Inflammatory macrophage treated with lipopolysaccharide for 4 hours (primary cell): ENCODE measurements around the gene PPP1R37.
"Not testable (repeated sequence)": the region's sequence is repeated elsewhere in the genome, so short reads cannot be mapped to it uniquely, and the experiment has no call there.

Source experiments
- DNase-seq: peaks from one replicate; pipeline ENCODE4 v3.0.0-alpha.2; 2020

The PPP1R37 gene

DNA sequence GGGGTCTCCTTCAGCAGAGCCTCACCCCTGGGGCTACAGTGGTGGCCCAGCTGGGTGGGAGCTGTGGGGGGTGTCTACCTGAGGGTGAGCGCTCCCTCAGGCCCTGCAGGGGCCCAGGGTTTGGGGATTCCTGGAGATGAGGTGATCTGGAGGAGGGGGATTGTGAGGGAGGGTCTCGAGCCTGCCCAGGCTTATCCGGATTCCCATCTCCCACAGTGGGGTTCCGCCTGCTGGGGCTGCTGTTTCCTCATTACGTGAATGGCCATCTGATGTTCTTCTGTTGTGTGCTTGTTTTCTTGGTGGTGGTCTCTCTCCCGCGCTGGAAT lies 4.4 kb downstream of the PPP1R37 start:
- DNase-seq = no peak

DNA sequence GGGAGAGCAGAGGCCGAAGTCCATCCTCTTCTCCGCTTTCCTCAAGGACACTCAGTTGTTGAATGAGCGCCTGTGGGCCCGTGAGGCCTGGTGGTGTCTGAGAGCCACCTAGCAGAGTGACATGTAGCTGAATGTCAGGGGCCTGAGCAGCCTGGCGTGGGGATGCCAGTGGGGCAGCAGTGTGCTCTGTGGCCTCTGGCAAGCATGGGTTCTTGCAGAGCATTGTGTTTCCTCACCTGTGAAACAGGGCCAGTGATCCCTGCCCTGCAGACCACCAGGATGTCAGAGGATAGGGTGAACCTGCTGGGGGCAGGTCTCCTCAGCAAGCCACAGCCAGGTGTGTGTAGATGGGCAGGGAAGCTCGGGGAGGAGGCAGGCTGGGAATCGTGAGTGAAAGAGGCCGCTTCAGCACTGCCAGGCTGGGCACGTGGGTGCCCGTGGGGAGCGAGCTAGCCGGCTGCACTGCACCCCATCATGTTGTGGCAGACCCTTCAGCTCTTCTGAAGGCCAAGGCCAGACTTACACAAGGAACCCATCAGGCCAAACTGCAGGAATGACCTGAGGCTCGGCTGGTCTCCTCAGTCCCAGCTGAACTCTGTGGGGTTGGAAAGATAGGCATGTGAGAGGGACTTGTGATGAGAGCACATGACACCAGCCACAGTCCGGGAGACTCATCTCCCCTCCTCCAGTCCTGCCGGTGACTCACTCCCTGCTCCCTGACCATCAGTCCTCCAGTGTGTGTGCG lies 5.0 kb downstream of the PPP1R37 start:
- DNase-seq = peak; percentile 90

DNA sequence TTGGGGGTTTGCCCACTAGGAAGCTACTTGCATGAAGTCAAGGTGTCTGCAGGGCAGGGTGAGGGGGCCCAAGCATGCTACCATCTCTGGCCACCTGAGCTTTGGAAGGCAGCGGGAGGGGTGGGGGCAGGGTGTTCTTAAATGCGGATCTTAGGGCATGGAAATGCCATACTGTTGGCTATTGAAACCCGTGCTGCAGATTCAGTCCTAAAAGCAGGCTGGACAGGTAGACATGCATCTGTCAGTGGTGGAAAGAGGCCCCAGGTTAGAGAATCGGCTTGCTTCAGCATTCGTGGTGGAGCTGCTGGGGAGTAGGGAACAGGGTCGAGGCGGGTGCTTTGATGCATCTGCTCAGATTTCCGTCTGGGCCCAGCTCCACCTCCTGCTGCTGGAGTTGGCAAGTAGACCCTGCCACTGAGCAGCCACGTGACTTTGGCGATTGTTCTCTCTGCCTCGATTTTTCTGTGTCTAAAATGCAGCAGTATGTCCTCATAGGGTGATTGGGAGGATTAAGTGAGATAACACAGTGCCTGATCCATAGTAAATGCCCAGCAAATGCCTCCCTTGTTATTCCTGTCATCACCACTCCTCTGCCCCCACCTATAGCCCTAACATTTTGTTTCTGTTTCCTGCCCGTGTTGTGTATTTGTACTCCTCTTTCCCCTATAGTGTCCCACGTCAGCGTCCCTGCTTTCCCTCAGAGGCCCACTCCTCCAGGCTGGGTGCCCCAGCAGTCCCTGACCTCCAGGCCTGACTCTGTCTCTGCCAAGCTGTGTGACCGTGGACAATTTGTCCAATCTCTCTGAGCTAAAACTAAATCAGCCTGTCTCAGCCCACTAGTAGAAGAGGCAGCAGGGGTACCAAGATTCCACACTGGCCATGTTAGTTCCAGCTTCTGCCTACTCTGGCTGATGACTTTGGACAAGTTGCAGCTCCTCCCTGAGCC lies 5.8 kb downstream of the PPP1R37 start:
- no peak for DNase-seq

DNA sequence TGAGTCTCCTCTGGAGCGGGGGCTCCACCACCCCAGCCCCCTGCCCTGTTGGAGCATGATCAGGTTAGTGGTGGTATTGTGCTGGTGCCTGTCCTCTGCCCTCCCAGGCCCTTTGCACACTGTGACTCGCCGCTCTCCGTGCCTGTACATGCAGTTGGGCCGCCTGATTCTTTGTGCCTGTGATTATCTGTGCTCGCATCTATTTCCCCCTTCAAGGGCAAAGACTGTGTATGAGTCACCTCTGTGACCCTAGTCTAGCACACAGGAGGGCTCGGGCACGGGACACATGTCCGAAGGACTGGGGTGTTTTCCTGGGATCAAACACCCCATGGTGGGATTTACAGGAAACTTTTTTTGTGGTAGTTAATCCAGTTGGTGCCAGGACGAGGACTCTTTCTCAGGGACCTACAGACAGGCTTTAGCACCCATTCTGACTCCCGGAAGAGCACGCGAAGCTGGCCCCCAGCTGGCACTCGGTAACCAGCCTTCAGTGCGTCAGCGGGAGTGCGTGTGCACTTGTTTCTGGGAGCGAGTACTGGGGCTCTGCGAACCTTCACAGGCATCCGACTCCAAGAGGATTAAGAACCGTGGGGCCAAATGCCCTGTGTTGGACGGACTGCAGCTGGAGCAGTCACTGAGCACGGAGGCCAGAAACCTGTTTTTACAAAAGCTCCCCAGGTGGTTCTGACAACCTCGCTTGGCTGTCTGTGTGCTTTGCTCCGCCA lies 6.7 kb downstream of the PPP1R37 start:
- DNase-seq = no peak

DNA sequence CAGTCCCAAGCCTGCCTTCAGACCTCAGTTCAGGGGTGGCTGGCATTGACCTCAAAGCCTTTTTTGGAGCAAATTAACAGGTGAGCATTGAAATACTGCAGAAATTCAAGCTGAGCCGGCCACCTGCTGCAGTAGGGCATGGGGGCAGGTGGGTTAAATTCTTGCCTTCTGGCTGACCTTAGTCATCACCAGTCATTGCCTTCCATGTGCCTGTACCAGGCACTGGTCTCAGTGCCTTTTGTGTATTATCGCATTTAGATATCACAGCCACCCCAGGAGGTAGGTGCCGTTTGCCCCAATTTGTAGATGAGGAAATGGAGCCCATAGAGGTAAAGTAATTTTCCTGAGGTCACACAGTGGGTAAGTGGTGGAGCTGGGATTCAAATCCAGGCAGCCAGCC lies 7.2 kb downstream of the PPP1R37 start:
- DNase-seq = no peak

DNA sequence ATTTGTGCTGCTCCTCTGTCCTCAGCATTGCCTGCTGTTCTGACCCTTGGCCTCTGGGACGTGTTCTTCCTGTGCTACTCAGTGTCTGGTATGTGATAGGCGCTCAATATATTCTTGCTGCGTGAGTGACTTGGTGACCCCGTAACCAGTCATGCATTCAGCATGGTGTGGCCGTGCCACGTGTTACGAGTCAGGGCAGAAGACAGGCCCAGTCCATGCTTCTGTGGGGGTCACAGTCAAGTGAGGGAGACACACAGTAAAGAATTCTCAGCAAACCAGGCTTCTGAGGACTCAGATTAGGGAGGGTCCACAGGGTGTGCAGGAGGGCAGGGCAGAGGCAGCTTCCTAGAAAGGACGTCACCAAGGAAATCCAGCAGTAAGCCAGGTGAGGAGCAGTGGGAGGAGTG lies 7.9 kb downstream of the PPP1R37 start:
- no peak for DNase-seq

DNA sequence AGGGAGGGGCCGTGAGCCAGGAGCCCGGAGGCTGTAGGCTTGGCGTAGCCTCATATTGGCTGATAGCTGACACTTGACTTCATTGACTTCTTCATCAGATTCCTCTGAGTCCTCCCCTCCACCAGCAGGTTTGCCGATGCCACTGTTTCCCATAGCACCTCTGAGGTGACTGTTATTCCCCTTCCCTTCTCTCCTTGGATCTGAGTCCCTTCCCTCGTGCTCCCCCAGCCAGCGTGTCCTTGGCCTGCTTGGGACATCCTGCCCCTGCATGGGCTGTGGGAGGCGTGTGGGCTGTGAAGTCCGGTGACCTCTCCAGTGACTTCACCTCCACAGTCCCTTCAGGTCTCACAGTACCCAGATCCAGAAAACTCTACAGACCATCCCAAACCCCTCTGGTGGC lies 8.8 kb downstream of the PPP1R37 start:
- DNase-seq = no peak

DNA sequence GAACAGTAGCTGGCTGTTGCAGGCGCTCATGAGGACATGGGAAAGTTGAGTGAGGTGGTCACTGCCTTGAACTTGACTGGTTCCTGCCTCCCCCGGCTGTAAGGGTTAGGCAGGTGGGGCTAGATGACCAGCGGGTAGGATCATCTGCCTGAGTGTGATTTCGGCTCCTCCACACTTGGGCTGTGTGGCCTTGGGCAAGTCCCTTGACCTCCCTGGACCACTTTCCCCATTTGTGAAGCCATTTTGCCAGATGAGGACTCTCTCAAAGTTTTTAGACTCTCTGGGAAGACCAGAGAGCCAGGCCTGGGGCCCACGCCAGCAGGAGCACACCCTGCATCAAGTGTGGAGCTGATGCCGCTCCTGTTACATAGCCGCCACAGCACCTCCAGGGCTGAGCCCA lies 9.5 kb downstream of the PPP1R37 start:
- no peak for DNase-seq

DNA sequence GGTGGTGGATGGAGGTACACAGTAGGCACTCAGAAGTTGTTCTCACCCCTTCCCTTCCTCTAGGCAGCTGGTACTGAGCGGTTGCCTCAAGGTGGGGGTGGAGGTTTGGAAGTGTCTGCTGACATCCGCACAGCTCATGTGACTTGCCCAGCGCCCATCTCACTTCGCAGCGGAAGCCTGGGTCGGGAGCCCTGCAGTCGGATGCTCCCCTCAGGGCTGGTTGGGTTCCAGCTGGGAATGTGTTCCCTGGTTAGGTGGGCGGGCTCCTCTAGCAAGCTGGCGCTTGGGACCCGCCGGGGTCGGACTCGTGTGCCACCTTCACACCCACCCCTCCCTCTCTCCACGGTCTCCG lies 10.2 kb downstream of the PPP1R37 start:
- DNase-seq = peak; percentile 21

DNA sequence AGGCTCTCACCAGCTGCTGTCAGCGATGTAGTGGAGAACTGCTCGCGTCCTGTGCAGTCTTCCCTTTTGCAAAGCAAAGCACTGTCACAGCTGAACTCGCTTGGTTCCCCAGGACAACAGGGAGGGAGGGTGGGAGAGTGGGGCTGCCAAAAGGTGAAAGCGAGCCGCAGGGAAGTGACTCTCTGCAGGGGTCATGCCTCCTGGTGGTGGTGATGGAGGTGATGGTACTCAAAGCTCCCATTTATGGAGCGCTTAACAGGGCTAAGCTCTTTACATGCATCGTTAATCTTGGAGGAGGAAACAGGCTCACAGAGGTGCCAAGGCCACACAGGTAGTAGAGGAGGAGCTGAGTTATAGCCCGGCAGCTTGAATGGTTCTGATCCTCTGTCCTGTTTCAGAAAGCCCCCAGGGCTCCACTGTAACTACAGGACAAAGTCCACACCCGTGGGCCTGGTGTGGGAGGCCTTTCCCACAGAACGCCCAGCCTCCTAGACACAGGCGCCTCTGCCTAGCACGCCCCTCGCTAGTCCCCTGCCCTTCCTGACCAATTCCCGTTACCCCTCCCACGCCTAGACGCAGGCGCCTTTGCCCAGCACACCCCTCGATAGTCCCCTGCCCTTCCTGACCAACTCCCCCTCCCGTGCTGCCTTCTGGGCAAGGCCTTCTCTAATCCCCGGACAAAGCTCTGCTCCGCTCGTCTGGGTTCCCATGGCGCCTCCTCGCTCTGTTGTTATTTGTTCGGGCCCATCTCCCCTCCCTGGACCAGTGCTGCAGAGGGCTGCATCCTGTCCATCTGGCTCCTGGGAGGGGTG lies 10.7 kb downstream of the PPP1R37 start:
- DNase-seq = no peak

DNA sequence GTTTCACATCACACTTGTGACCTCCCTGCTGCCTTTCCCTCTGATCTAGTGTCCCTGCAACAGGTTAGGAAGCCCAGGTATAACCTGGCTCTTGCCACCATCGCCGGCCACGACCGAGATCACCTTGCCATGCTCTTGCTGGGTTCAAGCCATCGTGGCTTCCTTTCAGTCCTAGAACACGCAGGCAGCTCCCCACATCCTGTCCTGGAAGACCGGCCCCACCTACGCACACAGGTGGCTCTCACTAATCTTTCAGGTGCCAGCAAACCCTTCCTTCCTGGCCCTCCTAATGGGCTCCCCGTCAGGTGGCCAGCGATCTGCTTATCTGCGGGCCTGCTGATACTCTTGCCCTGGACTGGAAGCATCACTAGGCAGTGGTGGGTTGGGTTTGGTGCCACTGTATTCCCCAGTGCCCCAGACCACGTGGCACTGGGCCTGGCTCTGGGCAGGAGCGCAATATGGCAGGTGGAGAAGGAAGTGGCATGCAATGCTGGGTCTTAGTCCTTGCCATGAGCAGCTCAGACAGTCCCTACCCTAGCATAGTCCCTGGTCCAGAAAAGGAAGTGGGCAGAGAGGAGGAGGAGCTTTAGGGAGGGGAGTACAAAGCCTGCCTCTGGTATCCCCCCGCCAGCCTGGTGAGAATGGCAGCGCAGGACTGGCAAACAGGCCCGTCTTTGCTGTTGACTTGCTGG lies 11.8 kb downstream of the PPP1R37 start:
- DNase-seq = no peak

DNA sequence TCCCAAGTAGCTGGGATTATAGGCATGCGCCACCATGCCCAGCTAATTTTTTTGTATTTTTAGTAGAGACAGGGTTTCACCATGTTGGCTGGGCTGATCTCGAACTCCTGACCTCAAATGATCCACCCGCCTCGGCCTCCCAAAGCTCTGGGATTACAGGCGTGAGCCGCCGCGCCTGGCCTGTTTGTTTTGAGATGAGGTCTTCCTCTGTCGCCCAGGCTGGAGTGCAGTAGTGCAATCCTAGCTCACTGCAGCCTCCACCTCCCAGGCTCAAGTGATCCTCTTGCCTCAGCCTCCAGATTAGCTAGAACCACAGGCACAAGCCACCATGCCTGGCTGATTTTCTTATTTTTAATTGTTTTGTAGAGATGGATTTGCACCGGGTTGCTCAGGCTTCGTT lies 13.4 kb downstream of the PPP1R37 start:
- not testable (repeated sequence) for DNase-seq

DNA sequence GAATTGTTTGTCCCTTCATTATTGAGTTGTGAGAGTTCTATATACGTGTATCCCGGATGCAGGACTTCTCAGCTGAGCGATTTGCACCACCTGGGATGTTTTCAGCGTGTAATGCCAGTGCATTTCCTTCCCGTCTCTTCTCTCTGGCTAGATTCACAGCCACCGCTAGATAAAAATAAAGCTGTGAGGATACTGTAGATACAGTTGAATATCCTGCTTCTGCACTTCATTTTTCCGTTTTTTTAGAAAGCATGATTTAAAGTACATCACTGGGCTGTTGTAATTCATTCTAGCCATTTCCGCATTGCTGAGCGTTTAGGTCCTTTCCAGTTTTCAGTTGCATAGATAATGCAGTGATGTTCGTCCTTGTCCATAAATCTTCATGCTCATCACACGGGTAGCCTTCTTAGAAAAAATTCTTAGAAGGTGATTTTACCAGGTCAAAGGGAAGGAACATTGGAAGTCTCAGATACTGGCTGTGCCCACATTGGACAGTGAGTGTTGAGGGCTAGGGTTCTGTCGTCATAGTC lies 14.7 kb downstream of the PPP1R37 start:
- no peak for DNase-seq

DNA sequence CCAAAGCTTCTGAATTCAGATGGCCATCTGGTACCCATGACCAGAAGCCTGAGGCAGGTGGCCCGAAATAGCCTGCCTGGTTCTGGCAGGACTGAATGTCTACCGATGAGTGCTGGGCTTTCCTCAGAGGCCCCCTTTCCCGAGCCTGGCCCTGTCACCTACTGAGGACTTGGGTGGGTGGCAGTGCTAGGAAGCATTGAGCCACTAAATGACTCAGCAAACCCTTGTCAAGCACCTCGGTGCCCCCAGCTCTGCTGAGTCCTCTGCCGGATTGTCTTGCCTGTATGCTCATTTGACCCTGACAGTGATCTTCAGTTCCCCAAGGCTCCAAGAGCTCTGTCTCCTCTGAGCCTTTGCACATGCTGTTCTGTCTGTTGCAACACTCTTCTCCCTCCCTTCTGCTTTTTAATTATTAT lies 17.9 kb downstream of the PPP1R37 start:
- peak; percentile 53 for DNase-seq

DNA sequence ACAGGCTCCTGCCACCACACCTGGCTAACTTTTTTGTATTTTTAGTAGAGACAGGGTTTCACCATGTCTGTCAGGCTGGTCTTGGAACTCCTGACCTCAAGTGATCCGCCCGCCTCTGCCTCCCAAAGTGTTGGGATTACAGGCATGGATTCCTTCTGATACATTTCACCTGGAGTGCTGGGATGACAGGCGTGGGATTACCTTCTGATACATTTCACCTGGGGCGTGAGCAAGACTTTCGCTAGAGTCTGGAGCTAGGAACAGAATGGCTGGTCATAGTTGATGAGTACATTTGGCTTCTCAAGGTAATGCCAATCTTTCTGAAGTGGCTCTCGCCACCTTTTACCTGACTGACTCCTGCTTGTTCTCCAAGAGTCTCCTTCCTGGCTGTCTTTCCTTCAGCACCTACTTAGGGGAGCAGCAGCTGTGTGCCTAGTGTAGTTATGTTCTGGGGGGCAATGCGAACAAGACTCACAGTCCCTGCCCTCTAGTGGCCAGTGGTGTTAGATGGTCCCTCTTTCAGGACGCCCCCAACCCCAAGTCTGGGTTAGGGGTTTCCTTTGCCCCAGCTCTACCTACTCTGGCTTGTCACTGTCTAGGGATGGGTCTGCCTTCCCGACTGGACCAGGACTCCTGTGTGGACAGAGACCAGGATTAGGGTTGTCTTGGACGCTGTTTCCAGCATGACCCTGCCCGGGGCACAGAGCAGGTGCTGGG lies 19.3 kb downstream of the PPP1R37 start:
- no peak for DNase-seq

DNA sequence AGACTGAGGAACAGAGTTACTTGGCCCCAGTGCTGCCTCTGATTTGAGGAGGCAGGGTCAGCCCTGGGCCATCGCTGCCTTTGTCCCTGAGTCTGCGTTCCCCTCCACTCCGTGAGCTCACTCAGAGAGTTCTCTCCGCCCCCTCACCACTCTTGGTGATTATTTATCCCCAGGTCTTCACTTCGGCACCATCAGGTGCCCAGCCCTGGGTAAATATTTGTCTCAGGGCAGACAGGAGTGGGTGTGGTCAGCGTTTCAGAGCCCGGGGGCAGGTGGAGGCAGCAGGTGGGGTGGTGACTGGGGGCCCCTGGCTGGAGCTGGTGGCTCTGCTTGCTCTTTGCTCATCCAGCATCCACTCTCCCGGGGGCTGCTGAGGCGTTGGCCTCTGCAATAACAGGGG lies 20.6 kb downstream of the PPP1R37 start:
- DNase-seq = no peak

DNA sequence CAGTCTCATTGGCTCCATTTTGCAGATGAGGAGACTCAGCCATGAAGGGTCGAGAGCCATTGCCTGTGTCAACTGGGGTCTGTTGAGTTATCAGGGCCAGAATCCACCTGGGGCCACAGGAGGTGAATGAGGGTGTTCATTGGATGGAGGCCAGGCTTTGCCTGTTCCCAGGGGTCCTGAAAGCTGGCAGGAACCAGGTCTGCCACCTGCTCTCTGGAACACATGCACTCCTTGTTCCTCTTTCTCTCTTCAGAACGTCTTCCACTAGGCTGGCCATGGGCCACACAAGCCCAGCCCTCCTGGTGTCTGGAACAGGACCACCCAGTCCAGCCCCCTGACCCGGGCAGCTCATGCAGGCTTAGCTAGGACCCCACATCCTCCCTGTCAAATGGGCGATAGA lies 21.1 kb downstream of the PPP1R37 start:
- DNase-seq = no peak

DNA sequence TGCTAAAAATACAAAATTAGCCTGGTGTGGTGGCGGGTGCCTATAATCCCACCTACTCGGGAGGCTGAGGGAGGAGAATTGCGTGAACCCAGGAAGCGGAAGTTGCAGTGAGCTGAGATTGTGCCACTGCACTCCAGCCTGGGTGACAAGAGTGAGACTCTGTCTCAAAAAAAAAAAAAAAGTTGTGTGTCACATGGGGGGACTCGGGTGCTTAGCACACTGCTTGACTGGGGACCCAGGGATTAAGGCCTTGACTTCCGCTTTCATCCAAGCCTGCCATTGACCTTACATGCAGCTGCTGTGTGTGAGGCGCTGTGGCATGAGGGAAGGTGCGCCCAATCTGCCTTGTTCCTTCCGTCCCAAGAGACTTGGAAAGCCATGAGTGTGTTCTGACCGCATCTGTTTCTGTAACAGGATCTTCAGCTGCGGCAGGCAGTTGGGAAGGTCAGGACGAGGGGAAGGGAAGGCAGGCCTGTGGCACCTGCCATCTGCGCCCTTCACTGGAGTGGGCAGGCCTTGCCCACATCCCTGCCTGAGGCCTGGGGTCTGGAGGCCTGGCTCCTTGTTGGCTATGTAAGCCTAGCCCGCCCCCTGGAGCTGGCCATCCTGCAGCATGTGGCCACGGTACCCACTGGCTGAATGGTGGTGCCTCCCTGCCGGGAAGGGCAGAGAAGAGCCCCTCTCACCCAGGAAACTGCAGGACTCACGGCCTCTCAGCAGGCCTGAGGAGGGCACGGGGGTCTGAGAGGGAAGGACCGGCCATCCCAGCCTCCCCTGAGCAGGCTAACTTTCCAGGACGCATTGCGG lies 23.0 kb downstream of the PPP1R37 start:
- DNase-seq = peak; percentile 78

DNA sequence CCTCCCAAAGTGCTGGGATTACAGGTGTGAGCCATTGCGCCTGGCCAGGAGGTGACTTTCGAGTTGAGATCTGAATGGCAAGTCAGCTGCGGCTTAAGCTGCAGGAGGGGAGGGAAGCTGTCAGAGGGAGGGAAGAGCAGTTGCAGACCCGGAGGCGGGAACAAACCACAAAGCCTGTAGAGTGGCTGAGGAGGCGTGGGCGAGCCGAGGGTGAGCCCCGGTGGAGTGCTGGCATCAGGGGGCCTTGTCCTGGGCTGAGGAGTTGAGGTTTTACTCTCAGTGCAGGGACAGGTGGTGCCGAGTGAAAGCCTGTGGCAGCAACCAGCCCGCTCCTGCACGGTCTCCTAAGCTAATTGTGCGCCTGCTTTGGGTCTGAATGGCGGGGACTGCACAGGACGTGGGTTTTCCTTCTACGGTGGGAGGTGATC lies 24.2 kb downstream of the PPP1R37 start:
- peak; percentile 66 for DNase-seq

DNA sequence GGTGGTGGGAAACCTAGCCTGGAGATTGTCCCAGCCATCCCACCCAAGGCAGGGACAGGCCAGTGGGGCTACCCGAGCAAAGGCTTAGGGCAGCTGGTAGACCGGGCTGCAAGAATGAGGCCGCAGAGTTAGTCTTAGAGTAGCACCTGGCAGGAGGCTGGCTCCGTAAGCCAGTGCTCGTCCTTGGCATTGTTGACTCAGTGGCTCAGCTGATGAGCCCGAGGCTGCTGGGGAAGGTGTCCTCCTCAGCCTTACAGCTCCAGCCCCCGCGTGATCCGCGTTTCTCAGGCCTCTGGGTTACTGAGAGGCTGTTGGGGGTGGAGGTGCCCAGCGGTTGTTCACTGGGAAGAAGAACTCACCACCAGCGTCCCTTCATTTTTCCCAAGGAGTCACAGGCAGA lies 24.7 kb downstream of the PPP1R37 start:
- DNase-seq = no peak
